ENCODE data around the gene PRG2.

The PRG2 gene

DNA sequence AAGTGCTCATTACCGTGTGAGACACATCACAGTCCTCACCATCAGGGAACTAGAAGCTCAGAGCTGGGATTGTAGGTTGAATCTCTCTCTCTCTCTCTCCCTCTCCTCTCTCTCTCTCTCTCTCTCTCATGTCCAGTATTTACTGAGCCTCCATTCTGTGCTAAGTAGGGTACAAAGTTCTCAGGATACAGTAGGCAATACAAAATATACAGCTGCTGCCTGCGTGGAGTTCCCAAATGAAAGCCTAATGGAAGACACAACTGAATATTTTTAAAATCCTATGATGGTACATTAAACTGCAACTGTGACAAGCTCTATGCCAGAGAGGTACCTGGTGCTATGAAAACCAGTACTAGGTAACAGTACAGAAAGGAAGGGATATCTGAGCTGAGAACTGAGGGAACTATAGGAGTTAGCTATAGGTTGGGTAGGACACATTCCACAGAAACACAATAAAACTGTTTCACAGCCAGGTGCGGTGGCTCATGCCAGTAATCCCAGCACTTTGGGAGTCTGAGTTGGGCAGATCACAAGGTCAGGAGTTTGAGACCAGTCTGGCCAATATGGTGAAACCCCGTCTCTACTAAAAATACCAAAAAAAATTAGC lies 9.6 kb upstream of the PRG2 start:
- Histone ChIP-seq H3K4me1 (ENCODE audit: control insufficient read depth, insufficient read depth, low read depth, low read length) (no peaks in the 10 kb centered on the region), H3K4ac (ENCODE audit: low read depth in 1 of 2, low read length in 2 of 2) (no peak overlapping the region), H3K4me2 (ENCODE audit: low read length, poor library complexity, severe bottlenecking) (no peak overlapping the region), H3K9me3 (ENCODE audit: control insufficient read depth, low read length) (no peaks in the 10 kb centered on the region), H3K27me3 (ENCODE audit: control insufficient read depth in 1 of 2, insufficient read depth in 1 of 2, low read length in 2 of 2) (peaks cover 0 to 44% of the 10 kb centered on the region in 2 experiments), H3K27ac (ENCODE audit: low read length, poor library complexity, severe bottlenecking) (no peak overlapping the region), H2BK5ac (ENCODE audit: low read depth, low read length, poor library complexity, severe bottlenecking) (no peak overlapping the region), H2BK15ac (ENCODE audit: low read depth, poor library complexity, severe bottlenecking) (no peak overlapping the region), H3K23ac (ENCODE audit: low read length in 2 of 2) (no peak overlapping the region), H3K18ac (ENCODE audit: low read depth in 1 of 2, low read length in 2 of 2) (no peak overlapping the region), H2BK120ac (ENCODE audit: low read depth, low read length) (no peak overlapping the region), H2AK5ac (ENCODE audit: low read length, severe bottlenecking) (no peak overlapping the region), H2BK12ac (ENCODE audit: low read length in 2 of 2) (no peak overlapping the region), H3K79me1 (replicated peaks; ENCODE audit: low read length, poor library complexity, severe bottlenecking) (no peaks in the 10 kb centered on the region), H3K4me3 (ENCODE audit: insufficient read depth in 1 of 2, low read depth in 1 of 2, low read length in 2 of 2) (no peak overlapping the region), H3K9ac (ENCODE audit: low read length) (no peak overlapping the region), H3K14ac (ENCODE audit: low read length in 2 of 2) (no peak overlapping the region), H3K36me3 (ENCODE audit: control insufficient read depth in 1 of 2, insufficient read depth in 2 of 2, low read depth in 1 of 2, low read length in 2 of 2) (peaks cover 3 to 16% of the 10 kb centered on the region in 2 experiments), H2AFZ (ENCODE audit: low read depth, low read length) (no peak overlapping the region), H4K8ac (ENCODE audit: low read length) (no peak overlapping the region), H4K91ac (ENCODE audit: low read length) (no peak overlapping the region)
- DNase-seq: no peak
- 92% methylated on average over 4 of the region's 4 CpGs for WGBS

GRCh38 chr11:57399221-57399620 lies 8.8 kb upstream of the PRG2 start:
- peaks cover 0 to 51% of the 10 kb centered on the region in 2 experiments for H3K27me3 ChIP-seq (ENCODE audit: control insufficient read depth in 1 of 2, insufficient read depth in 1 of 2, low read length in 2 of 2)
- WGBS: 90% methylated on average over 3 of the region's 5 CpGs

DNA sequence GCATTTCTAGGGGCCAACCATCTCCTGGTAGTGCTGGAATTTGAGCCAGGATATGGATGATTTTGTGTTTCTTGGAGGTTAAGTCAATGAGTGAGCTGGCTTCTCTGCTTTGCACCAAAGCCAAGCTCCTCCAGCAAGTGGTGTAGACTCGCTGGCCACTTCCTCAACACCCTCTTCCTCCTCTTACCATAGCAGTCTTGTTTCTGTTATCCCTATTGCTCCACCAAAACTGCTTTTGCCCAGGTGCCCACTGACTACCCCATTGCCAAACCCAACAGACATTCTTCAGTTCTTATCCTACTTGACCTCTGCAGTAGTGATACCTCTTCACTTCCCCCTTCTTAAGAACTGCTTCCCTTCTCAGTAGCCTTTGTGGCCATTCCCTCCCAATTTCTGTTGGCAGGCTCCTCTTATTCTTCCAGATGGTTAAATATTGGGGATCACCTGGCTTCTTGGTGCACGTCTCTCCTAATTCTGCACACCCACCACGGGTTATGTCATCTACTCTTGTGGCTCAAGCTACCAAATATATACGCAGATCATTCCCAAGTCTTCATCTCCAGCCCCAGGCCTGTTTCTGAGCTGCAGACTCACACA lies 7.0 kb upstream of the PRG2 start:
- Histone ChIP-seq H3K27me3 (ENCODE audit: control insufficient read depth in 1 of 2, insufficient read depth in 1 of 2, low read length in 2 of 2) (peaks cover 0 to 68% of the 10 kb centered on the region in 2 experiments), H3K14ac (ENCODE audit: low read length in 2 of 2) (no peak overlapping the region), H2AFZ (ENCODE audit: low read depth, low read length) (no peak overlapping the region), H3K4me3 (ENCODE audit: insufficient read depth in 1 of 2, low read depth in 1 of 2, low read length in 2 of 2) (no peak overlapping the region), H2BK120ac (ENCODE audit: low read depth, low read length) (no peak overlapping the region), H3K79me1 (replicated peaks; ENCODE audit: low read length, poor library complexity, severe bottlenecking) (no peaks in the 10 kb centered on the region), H4K8ac (ENCODE audit: low read length) (no peak overlapping the region), H4K91ac (ENCODE audit: low read length) (no peak overlapping the region), H3K9me3 (ENCODE audit: control insufficient read depth, low read length) (no peaks in the 10 kb centered on the region), H2AK5ac (ENCODE audit: low read length, severe bottlenecking) (no peak overlapping the region), H3K27ac (ENCODE audit: low read length, poor library complexity, severe bottlenecking) (no peak overlapping the region), H3K4ac (ENCODE audit: low read depth in 1 of 2, low read length in 2 of 2) (no peak overlapping the region), H2BK12ac (ENCODE audit: low read length in 2 of 2) (no peak overlapping the region), H3K36me3 (ENCODE audit: control insufficient read depth in 1 of 2, insufficient read depth in 2 of 2, low read depth in 1 of 2, low read length in 2 of 2) (peaks cover 0 to under 1% of the 10 kb centered on the region in 2 experiments), H3K4me2 (ENCODE audit: low read length, poor library complexity, severe bottlenecking) (no peak overlapping the region), H3K23ac (ENCODE audit: low read length in 2 of 2) (no peak overlapping the region), H2BK5ac (ENCODE audit: low read depth, low read length, poor library complexity, severe bottlenecking) (no peak overlapping the region), H3K9ac (ENCODE audit: low read length) (no peak overlapping the region), H3K4me1 (ENCODE audit: control insufficient read depth, insufficient read depth, low read depth, low read length) (no peaks in the 10 kb centered on the region), H3K18ac (ENCODE audit: low read depth in 1 of 2, low read length in 2 of 2) (no peak overlapping the region), H2BK15ac (ENCODE audit: low read depth, poor library complexity, severe bottlenecking) (no peak overlapping the region)
- 81% methylated on average over 4 of the region's 4 CpGs for WGBS
- no peak for DNase-seq

More at GRCh38 chr11:57399221-57399620, 8.8 kb upstream of the PRG2 start:
- no peak overlapping the region for H2BK120ac ChIP-seq (ENCODE audit: low read depth, low read length)
- peaks cover 3 to 10% of the 10 kb centered on the region in 2 experiments for H3K36me3 ChIP-seq (ENCODE audit: control insufficient read depth in 1 of 2, insufficient read depth in 2 of 2, low read depth in 1 of 2, low read length in 2 of 2)
- no peak for DNase-seq
- no peak overlapping the region for H3K27ac ChIP-seq (ENCODE audit: low read length, poor library complexity, severe bottlenecking)
- no peaks in the 10 kb centered on the region for H3K4me1 ChIP-seq (ENCODE audit: control insufficient read depth, insufficient read depth, low read depth, low read length)
- no peaks in the 10 kb centered on the region for H3K79me1 ChIP-seq (replicated peaks; ENCODE audit: low read length, poor library complexity, severe bottlenecking)
- no peak overlapping the region for H2BK15ac ChIP-seq (ENCODE audit: low read depth, poor library complexity, severe bottlenecking)
- H2BK12ac ChIP-seq (ENCODE audit: low read length in 2 of 2): no peak overlapping the region
- H3K4me3 ChIP-seq (ENCODE audit: insufficient read depth in 1 of 2, low read depth in 1 of 2, low read length in 2 of 2): no peak overlapping the region
- H3K9me3 ChIP-seq (ENCODE audit: control insufficient read depth, low read length): no peaks in the 10 kb centered on the region
- H3K4me2 ChIP-seq (ENCODE audit: low read length, poor library complexity, severe bottlenecking): no peak overlapping the region
- no peak overlapping the region for H3K23ac ChIP-seq (ENCODE audit: low read length in 2 of 2)
- H4K8ac ChIP-seq (ENCODE audit: low read length): no peak overlapping the region
- H3K14ac ChIP-seq (ENCODE audit: low read length in 2 of 2): no peak overlapping the region
- H2AFZ ChIP-seq (ENCODE audit: low read depth, low read length): no peak overlapping the region
- no peak overlapping the region for H3K9ac ChIP-seq (ENCODE audit: low read length)
- no peak overlapping the region for H2BK5ac ChIP-seq (ENCODE audit: low read depth, low read length, poor library complexity, severe bottlenecking)
- no peak overlapping the region for H3K18ac ChIP-seq (ENCODE audit: low read depth in 1 of 2, low read length in 2 of 2)
- H4K91ac ChIP-seq (ENCODE audit: low read length): no peak overlapping the region
- H3K4ac ChIP-seq (ENCODE audit: low read depth in 1 of 2, low read length in 2 of 2): no peak overlapping the region
- no peak overlapping the region for H2AK5ac ChIP-seq (ENCODE audit: low read length, severe bottlenecking)

DNA sequence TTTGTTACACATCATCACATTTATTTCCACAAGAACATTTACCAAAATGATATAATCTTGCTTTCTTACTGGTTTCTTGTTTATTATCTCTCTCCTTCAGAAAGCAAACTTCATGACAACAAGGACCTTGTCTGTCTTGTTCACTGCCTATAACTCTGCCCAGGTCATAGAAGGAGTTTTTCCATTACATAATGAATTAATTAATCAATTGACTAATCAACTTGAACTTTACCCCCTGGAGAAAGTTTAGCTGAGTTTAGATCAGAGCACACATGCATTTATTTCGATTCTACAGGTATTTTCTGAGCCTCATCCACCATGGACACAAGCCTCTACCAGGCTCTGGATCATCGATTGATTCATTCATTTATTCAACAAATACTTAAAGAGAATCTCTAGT lies 6.3 kb upstream of the PRG2 start:
- Histone ChIP-seq H3K14ac (ENCODE audit: low read length in 2 of 2) (no peak overlapping the region), H2AK5ac (ENCODE audit: low read length, severe bottlenecking) (no peak overlapping the region), H4K91ac (ENCODE audit: low read length) (no peak overlapping the region), H3K18ac (ENCODE audit: low read depth in 1 of 2, low read length in 2 of 2) (no peak overlapping the region), H2BK120ac (ENCODE audit: low read depth, low read length) (no peak overlapping the region), H3K9me3 (ENCODE audit: control insufficient read depth, low read length) (no peaks in the 10 kb centered on the region), H2BK5ac (ENCODE audit: low read depth, low read length, poor library complexity, severe bottlenecking) (no peak overlapping the region), H3K4me3 (ENCODE audit: insufficient read depth in 1 of 2, low read depth in 1 of 2, low read length in 2 of 2) (no peak overlapping the region), H2AFZ (ENCODE audit: low read depth, low read length) (no peak overlapping the region), H3K79me1 (replicated peaks; ENCODE audit: low read length, poor library complexity, severe bottlenecking) (no peaks in the 10 kb centered on the region), H3K4me1 (ENCODE audit: control insufficient read depth, insufficient read depth, low read depth, low read length) (no peaks in the 10 kb centered on the region), H3K27me3 (ENCODE audit: control insufficient read depth in 1 of 2, insufficient read depth in 1 of 2, low read length in 2 of 2) (peaks cover 0 to 70% of the 10 kb centered on the region in 2 experiments), H3K4me2 (ENCODE audit: low read length, poor library complexity, severe bottlenecking) (no peak overlapping the region), H3K36me3 (ENCODE audit: control insufficient read depth in 1 of 2, insufficient read depth in 2 of 2, low read depth in 1 of 2, low read length in 2 of 2) (no peaks in the 10 kb centered on the region), H4K8ac (ENCODE audit: low read length) (no peak overlapping the region), H3K23ac (ENCODE audit: low read length in 2 of 2) (no peak overlapping the region), H2BK15ac (ENCODE audit: low read depth, poor library complexity, severe bottlenecking) (no peak overlapping the region), H3K9ac (ENCODE audit: low read length) (no peak overlapping the region), H2BK12ac (ENCODE audit: low read length in 2 of 2) (no peak overlapping the region), H3K4ac (ENCODE audit: low read depth in 1 of 2, low read length in 2 of 2) (no peak overlapping the region), H3K27ac (ENCODE audit: low read length, poor library complexity, severe bottlenecking) (no peak overlapping the region)
- 20% methylated on average over 1 of the region's 2 CpGs for WGBS
- no peak for DNase-seq

Measured in mesenchymal stem cell (in vitro differentiated cells and primary cell).